H1 (cell line): Measurements from ENCODE around the gene KCMF1. TPM values are rescaled to one million over a fixed set of nuclear protein-coding genes. Genes with fewer than 3 reads are reported as not detected.
A peak's percentile ranks its signal among the peaks of the same experiment; 100 is the strongest.

ENCODE experiments used
- CTCF ChIA-PET: fragments of 300-600 bp; sonication (Branson Sonifier 250); formaldehyde crosslinking; loops from one replicate; lab custom pipeline; 2021; ENCODE audit not compliant: partially characterized antibody; lab: Charles Lee
- POLR2A ChIA-PET: fragments of 300-600 bp; sonication (Branson Sonifier 250); formaldehyde crosslinking; loops from one replicate; lab custom pipeline; 2021; ENCODE audit warnings: inconsistent platforms; ENCODE audit not compliant: partially characterized antibody; lab: Charles Lee
- DNase-seq, 2 experiments: peaks; one replicate each; pipeline versions ENCODE4 v3.0.0 to v3.0.0-alpha.2; 2010 to 2022; ENCODE audit warnings: low spot score in 2 of 2, low read depth in 1 of 2, mixed read lengths in 1 of 2
- FAIRE-seq: peaks from 2 replicates; lab custom pipeline; 2011; peaks lifted over from hg19 to GRCh38; lab: Jason Lieb, UNC
- H2AFZ ChIP-seq: 2 replicates; pipeline ENCODE4 v1.8.1; 2012; ENCODE audit warnings: low read length, inconsistent platforms
- H2AK5ac ChIP-seq: 2 replicates; pipeline ENCODE4 v1.6.1; 2013; ENCODE audit warnings: low read depth, low read length
- H2BK120ac ChIP-seq: replicated peaks from 2 replicates; pipeline ENCODE3; 2013; ENCODE audit warnings: low read depth, low read length, inconsistent platforms
- H2BK12ac ChIP-seq: 2 replicates; pipeline ENCODE4 v1.6.1; 2013; ENCODE audit warnings: low read depth, low read length
- H2BK15ac ChIP-seq: 2 replicates; pipeline ENCODE4 v1.6.1; 2013; ENCODE audit warnings: low read length
- H2BK20ac ChIP-seq: 2 replicates; pipeline ENCODE4 v1.6.1; 2013; ENCODE audit warnings: low read length
- H2BK5ac ChIP-seq: 2 replicates; pipeline ENCODE4 v1.6.1; 2013; ENCODE audit warnings: low read depth, low read length
- H3K14ac ChIP-seq: 2 replicates; pipeline ENCODE4 v1.6.1; 2013; ENCODE audit warnings: inconsistent platforms; ENCODE audit not compliant: insufficient read length
- H3K18ac ChIP-seq: 2 replicates; pipeline ENCODE4 v1.6.1; 2013; ENCODE audit warnings: low read length; ENCODE audit errors: extremely low read depth
- H3K23ac ChIP-seq: 2 replicates; pipeline ENCODE4 v1.6.1; 2013; ENCODE audit warnings: inconsistent platforms; ENCODE audit not compliant: insufficient read length
- H3K23me2 ChIP-seq: 2 replicates; pipeline ENCODE4 v1.6.1; 2013; ENCODE audit warnings: low read depth, low read length
- H3K27ac ChIP-seq: 2 replicates; pipeline ENCODE4 v1.6.1; 2011; ENCODE audit warnings: low read depth, low read length, inconsistent platforms
- H3K27me3 ChIP-seq, 4 experiments: replicated peaks in 1 of 4; 1 replicate in 1 of 4; 2 replicates in 3 of 4; pipeline versions ENCODE4 v1.6.1 to v1.8.1; 2011 to 2013; ENCODE audit warnings: low read length in 3 of 4, mild to moderate bottlenecking in 3 of 4, inconsistent platforms in 2 of 4, mixed read lengths in 2 of 4, moderate library complexity in 1 of 4; ENCODE audit not compliant: control insufficient read depth in 3 of 4, insufficient read depth in 3 of 4; ENCODE audit errors: extremely low read depth in 1 of 4
- H3K36me3 ChIP-seq, 4 experiments: 2 replicates each; pipeline versions ENCODE4 v1.6.1 to v1.8.1; 2011 to 2013; ENCODE audit warnings: mild to moderate bottlenecking in 4 of 4, low read length in 3 of 4, moderate library complexity in 2 of 4, control low read depth in 1 of 4, inconsistent platforms in 1 of 4; ENCODE audit not compliant: insufficient read depth in 4 of 4, control insufficient read depth in 2 of 4
- H3K4ac ChIP-seq: replicated peaks from 2 replicates; pipeline ENCODE3; 2013; ENCODE audit warnings: low read length, low read depth, mixed read lengths, inconsistent platforms; ENCODE audit not compliant: insufficient read length
- H3K4me1 ChIP-seq, 4 experiments: replicated peaks in 1 of 4; 1 replicate in 1 of 4; 2 replicates in 3 of 4; pipeline versions ENCODE4 v1.6.1 to v1.8.1; 2011 to 2013; ENCODE audit warnings: low read length in 3 of 4, inconsistent platforms in 2 of 4, mixed read lengths in 1 of 4; ENCODE audit not compliant: insufficient read depth in 4 of 4, control insufficient read depth in 3 of 4
- H3K4me2 ChIP-seq, 2 experiments: 2 replicates each; pipeline versions ENCODE4 v1.6.1 to v1.8.1; 2011 to 2013; ENCODE audit warnings: low read depth in 2 of 2, low read length in 2 of 2, control low read depth in 1 of 2, inconsistent platforms in 1 of 2, mild to moderate bottlenecking in 1 of 2; ENCODE audit not compliant: insufficient read depth in 1 of 2
- H3K4me3 ChIP-seq, 4 experiments: fragments of 200-600, 300-600 bp in 1 of 4; sonication (generic), shearing (Covaris generic), sonication (Bioruptor Twin) in 1 of 4; 2 replicates each; pipeline versions ENCODE4 v1.5.1 to v1.8.1; 2011 to 2016; ENCODE audit warnings: low read length in 4 of 4, low read depth in 3 of 4, control low read depth in 2 of 4, inconsistent platforms in 2 of 4, mild to moderate bottlenecking in 2 of 4, mixed read lengths in 1 of 4, moderate library complexity in 1 of 4; ENCODE audit not compliant: insufficient read depth in 2 of 4; ENCODE audit errors: extremely low read depth in 1 of 4
- H3K56ac ChIP-seq: replicated peaks from 2 replicates; pipeline ENCODE3; 2013; ENCODE audit warnings: low read depth, mild to moderate bottlenecking, mixed read lengths, low read length, inconsistent platforms; ENCODE audit not compliant: insufficient read length
- H3K79me1 ChIP-seq: 2 replicates; pipeline ENCODE4 v1.6.1; 2013; ENCODE audit warnings: low read depth, low read length, control low read depth
- H3K79me2 ChIP-seq, 2 experiments: 2 replicates each; pipeline versions ENCODE4 v1.6.1 to v1.8.1; 2012 to 2013; ENCODE audit warnings: low read length in 2 of 2, mild to moderate bottlenecking in 2 of 2, inconsistent platforms in 1 of 2; ENCODE audit not compliant: insufficient read depth in 2 of 2, control insufficient read depth in 1 of 2
- H3K9ac ChIP-seq, 4 experiments: replicated peaks in 1 of 4; 1 replicate in 1 of 4; 2 replicates in 3 of 4; pipeline versions ENCODE4 v1.6.1 to v1.8.1; 2011 to 2013; ENCODE audit warnings: low read depth in 3 of 4, low read length in 3 of 4, control low read depth in 2 of 4, mild to moderate bottlenecking in 2 of 4, moderate library complexity in 2 of 4, inconsistent platforms in 1 of 4; ENCODE audit errors: extremely low read depth in 1 of 4
- H3K9me3 ChIP-seq, 2 experiments: 2 replicates each; pipeline versions ENCODE4 v1.6.1 to v1.8.1; 2012 to 2013; ENCODE audit warnings: mild to moderate bottlenecking in 2 of 2, moderate library complexity in 2 of 2, control low read depth in 1 of 2, inconsistent platforms in 1 of 2, low read depth in 1 of 2, low read length in 1 of 2, mixed read lengths in 1 of 2; ENCODE audit not compliant: insufficient read depth in 2 of 2
- H4K20me1 ChIP-seq, 2 experiments: replicated peaks in 1 of 2; 2 replicates each; pipeline versions ENCODE3 to v1.8.1; 2011 to 2013; ENCODE audit warnings: inconsistent platforms in 2 of 2, low read length in 2 of 2, mild to moderate bottlenecking in 1 of 2; ENCODE audit not compliant: insufficient read depth in 2 of 2, control insufficient read depth in 1 of 2
- H4K5ac ChIP-seq: 2 replicates; pipeline ENCODE4 v1.6.1; 2013; ENCODE audit warnings: low read length, low read depth, mixed read lengths, inconsistent platforms; ENCODE audit not compliant: insufficient read length
- H4K8ac ChIP-seq: 2 replicates; pipeline ENCODE4 v1.8.0; 2013; ENCODE audit warnings: mild to moderate bottlenecking, moderate library complexity, low read length, inconsistent platforms; ENCODE audit not compliant: insufficient read depth; ENCODE audit errors: extremely low read depth
- H4K91ac ChIP-seq: replicated peaks from 2 replicates; pipeline ENCODE3; 2013; ENCODE audit warnings: low read length, mixed read lengths, inconsistent platforms; ENCODE audit not compliant: insufficient read length
- BCL11A ChIP-seq, 2 experiments: IDR thresholded peaks; one replicate each; pipeline ENCODE4 v1.6.1; 2011; ENCODE audit warnings: low read depth in 2 of 2, low read length in 2 of 2, mild to moderate bottlenecking in 2 of 2
- CBX5 ChIP-seq: fragments of 300-800, 300-1000 bp; sonication (generic); IDR thresholded peaks from 2 replicates; pipeline ENCODE4 v1.7.1; 2016; ENCODE audit warnings: antibody characterized with exemption, low read length, low read depth
- CHD1 ChIP-seq: IDR thresholded peaks from 2 replicates; pipeline ENCODE4 v1.6.1; 2012; ENCODE audit warnings: low read depth, low read length, improper control_type of control experiment
- EGR1 ChIP-seq: IDR thresholded peaks from 2 replicates; pipeline ENCODE4 v1.6.1; 2011; ENCODE audit warnings: low read depth, low read length, borderline replicate concordance
- GTF2F1 ChIP-seq: IDR thresholded peaks from 2 replicates; pipeline ENCODE4 v1.6.1; 2012; ENCODE audit warnings: low read depth, low read length, improper control_type of control experiment, borderline replicate concordance
- KDM5A ChIP-seq: fragments of 200-600 bp; IDR thresholded peaks from 2 replicates; pipeline ENCODE4 v1.7.1; 2012; ENCODE audit warnings: mild to moderate bottlenecking, low read length, inconsistent platforms, mixed read lengths
- NRF1 ChIP-seq: IDR thresholded peaks from 2 replicates; pipeline ENCODE4 v1.6.1; 2011; ENCODE audit warnings: mild to moderate bottlenecking, low read depth, low read length, improper control_type of control experiment
- RXRA ChIP-seq: IDR thresholded peaks from 2 replicates; pipeline ENCODE4 v1.6.1; 2011; ENCODE audit warnings: low read depth, mild to moderate bottlenecking, low read length, moderate library complexity; ENCODE audit not compliant: insufficient read depth
- SAP30 ChIP-seq: fragments of 300-600 bp; sonication (generic); IDR thresholded peaks from 2 replicates; pipeline ENCODE4 v1.7.1; 2012; ENCODE audit warnings: low read length, moderate library complexity, mild to moderate bottlenecking, inconsistent platforms; ENCODE audit not compliant: insufficient read depth, insufficient replicate concordance
- SP1 ChIP-seq: IDR thresholded peaks from 2 replicates; pipeline ENCODE4 v1.6.1; 2011; ENCODE audit warnings: low read depth, low read length
- SP2 ChIP-seq: IDR thresholded peaks from 2 replicates; pipeline ENCODE4 v1.6.1; 2012; ENCODE audit warnings: mild to moderate bottlenecking, low read length, inconsistent platforms
- WGBS, 2 experiments: shearing (Covaris generic) in 1 of 2; methylation state at CpG; one replicate each; pipeline versions ENCODE4 v1.1.6 to v1.1.7; 2013 to 2015; ENCODE audit warnings: low lambda C conversion rate in 2 of 2, mixed read lengths in 2 of 2, inconsistent platforms in 1 of 2, low coverage in 1 of 2, missing lambda C conversion rate in 1 of 2; ENCODE audit not compliant: insufficient replicate concordance in 2 of 2, insufficient coverage in 1 of 2, insufficient read length in 1 of 2; ENCODE audit errors: extremely low coverage in 1 of 2, missing lambda C conversion rate in 1 of 2; 5-methylcytosine and 5-hydroxymethylcytosine counted together
- polyA plus RNA-seq, 7 experiments: library from polyadenylated mRNA; depleted of rRNA in 3 of 7; stranded (reverse) in 5 of 7; unstranded in 2 of 7; fragments of >200 nt in 5 of 7; fragments of 200-250 nt in 2 of 7; gene quantifications; 1 replicate in 5 of 7; 2 replicates in 1 of 7; 4 replicates in 1 of 7; pipeline versions ENCODE4 v1.2.1 to v1.2.3, GENCODE V29; 2011 to 2013; ENCODE audit warnings: missing spikeins in 2 of 7, mixed read lengths in 2 of 7
- total RNA-seq: library from RNA; stranded (reverse); fragmentation: NEBNext Ultra II Directional; extraction: Animal tissue kit (Norgen Biotek cat#: 25700); gene quantifications from 2 replicates; pipeline ENCODE4 v1.2.1, GENCODE V29; 2021
- TF ChIP-seq, protein P1 (sequence below): IDR thresholded peaks from 2 replicates; pipeline ENCODE4 v1.6.1; 2012; ENCODE audit warnings: inconsistent platforms

The KCMF1 gene
- total and polyA plus RNA-seq, 2 of the 8 experiments (the other 6 are each of a cell fraction or from before 2014, with no cell fraction given) = 86.9 to 149 TPM

- Histone ChIP-seq H2BK15ac (no peak overlapping the region), H2BK12ac (no peak overlapping the region; the same call in 1 of the 2 replicates), H4K8ac (no peak overlapping the region), H2BK120ac (no peak overlapping the region), H4K5ac (no peak overlapping the region), H3K4ac (no peak overlapping the region), H3K14ac (no peak overlapping the region), H3K79me2 (no peaks in the 10 kb centered on the region), H3K56ac (no peak overlapping the region), H3K79me1 (no peaks in the 10 kb centered on the region), H3K9ac (no peak overlapping the region), H3K23me2 (no peaks in the 10 kb centered on the region), H3K27me3 (no peaks in the 10 kb centered on the region), H4K91ac (no peak overlapping the region), H3K36me3 (no peaks in the 10 kb centered on the region), H2AFZ (no peak overlapping the region), H3K23ac (no peak overlapping the region), H2AK5ac (no peak overlapping the region), H3K18ac (no peak overlapping the region)
- DNase-seq (no peak), FAIRE-seq (no peak)
- 89% methylated on average over 5 of the region's 5 CpGs; no CpG with 5 or more reads in 1 of the 2 experiments for WGBS, 2 experiments
- CTCF ChIA-PET = interaction anchor here (0.6 to 3.7 kb wide), 4 partner anchors 20 to 211 kb away, joined by 4 to 29 read pairs (median 4); no protein-coding TSS in a partner anchor
- no peak for TF ChIP-seq NRF1
- no peak for TF ChIP-seq EGR1
- no peak for TF ChIP-seq SAP30
- TF ChIP-seq, protein P1, sequence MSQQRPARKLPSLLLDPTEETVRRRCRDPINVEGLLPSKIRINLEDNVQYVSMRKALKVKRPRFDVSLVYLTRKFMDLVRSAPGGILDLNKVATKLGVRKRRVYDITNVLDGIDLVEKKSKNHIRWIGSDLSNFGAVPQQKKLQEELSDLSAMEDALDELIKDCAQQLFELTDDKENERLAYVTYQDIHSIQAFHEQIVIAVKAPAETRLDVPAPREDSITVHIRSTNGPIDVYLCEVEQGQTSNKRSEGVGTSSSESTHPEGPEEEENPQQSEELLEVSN = no peak
- no peak for TF ChIP-seq SP2
- TF ChIP-seq BCL11A (IDR thresholded peaks at IDR 0.05; ENCODE audit: low read depth in 2 of 2, low read length in 2 of 2) = no peak
- no peak for TF ChIP-seq RXRA
- TF ChIP-seq SP1 = no peak
- no peak for TF ChIP-seq GTF2F1
- TF ChIP-seq CBX5 = no peak
- no peak for TF ChIP-seq CHD1
- TF ChIP-seq KDM5A = no peak
- TF ChIP-seq, all 59 proteins: peak for 0
- no peak overlapping the region for H3K4me3 ChIP-seq
- no peak overlapping the region for H3K4me2 ChIP-seq
- H3K27ac ChIP-seq = no peak overlapping the region
- H3K9me3 ChIP-seq = no peaks in the 10 kb centered on the region
- POLR2A ChIA-PET = no interaction called here
- no peaks in the 10 kb centered on the region for H4K20me1 ChIP-seq
- H2BK5ac ChIP-seq = no peak overlapping the region
- H2BK20ac ChIP-seq = 0 out of 2 replicates have a peak overlapping the region, but pooled peaks have one; percentile 40
- peaks cover 3 to 18% (median 9%) of the 10 kb centered on the region in 4 experiments for H3K4me1 ChIP-seq
These were observed 116.6 kb downstream of the KCMF1 start for GRCh38 chr2:85087541-85087940.
